Gastrocnemius medialis (tissue), 4 donors: ENCODE data around the gene ZBTB46.

Experiments
- POLR2A ChIP-seq, 2 donors: fragments of 450-650 bp; IDR thresholded peaks; one replicate each; pipeline ENCODE4 v1.6.1; 2017; ENCODE audit warnings: antibody characterized with exemption in 2 of 2, mild to moderate bottlenecking in 2 of 2, moderate library complexity in 2 of 2
- TF ChIP-seq, protein P1 (sequence below), 5 experiments: fragments of 450-650 bp in 3 of 5; fragments of 200-600 bp in 2 of 5; sonication (generic) in 2 of 5; IDR thresholded peaks in 4 of 5; conservative IDR thresholded peaks in 1 of 5; 1 replicate in 4 of 5; 2 replicates in 1 of 5; pipeline ENCODE4 v1.5.1; 2016 to 2019; ENCODE audit warnings: antibody characterized with exemption in 5 of 5, mild to moderate bottlenecking in 3 of 5, moderate library complexity in 3 of 5

DNA sequence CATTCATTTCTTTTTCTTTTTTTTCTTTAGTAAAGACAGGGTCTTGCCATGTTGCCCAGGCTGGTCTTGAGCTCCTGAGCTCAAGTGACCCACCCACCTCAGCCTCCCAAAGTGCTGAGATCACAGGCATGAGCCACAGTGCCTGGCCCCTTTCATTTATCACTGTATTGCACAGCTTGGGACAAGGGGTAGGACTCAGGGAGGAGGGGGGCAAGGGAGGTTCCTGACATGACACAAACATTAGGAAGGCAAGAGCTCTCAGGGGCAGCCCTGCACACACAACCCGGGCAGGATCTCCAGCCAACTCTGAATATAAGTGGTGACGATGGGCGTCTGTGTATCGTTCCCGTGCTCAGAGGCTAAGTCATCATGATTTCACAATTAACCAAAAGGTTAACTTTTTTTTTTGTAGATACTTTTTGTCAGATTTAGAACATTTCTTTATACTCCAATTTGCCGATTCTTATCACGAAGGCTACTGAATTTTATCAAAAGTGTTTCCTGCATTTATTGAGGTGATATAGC is 71.6 kb downstream of the ZBTB46 start:
- TF ChIP-seq, protein P1, sequence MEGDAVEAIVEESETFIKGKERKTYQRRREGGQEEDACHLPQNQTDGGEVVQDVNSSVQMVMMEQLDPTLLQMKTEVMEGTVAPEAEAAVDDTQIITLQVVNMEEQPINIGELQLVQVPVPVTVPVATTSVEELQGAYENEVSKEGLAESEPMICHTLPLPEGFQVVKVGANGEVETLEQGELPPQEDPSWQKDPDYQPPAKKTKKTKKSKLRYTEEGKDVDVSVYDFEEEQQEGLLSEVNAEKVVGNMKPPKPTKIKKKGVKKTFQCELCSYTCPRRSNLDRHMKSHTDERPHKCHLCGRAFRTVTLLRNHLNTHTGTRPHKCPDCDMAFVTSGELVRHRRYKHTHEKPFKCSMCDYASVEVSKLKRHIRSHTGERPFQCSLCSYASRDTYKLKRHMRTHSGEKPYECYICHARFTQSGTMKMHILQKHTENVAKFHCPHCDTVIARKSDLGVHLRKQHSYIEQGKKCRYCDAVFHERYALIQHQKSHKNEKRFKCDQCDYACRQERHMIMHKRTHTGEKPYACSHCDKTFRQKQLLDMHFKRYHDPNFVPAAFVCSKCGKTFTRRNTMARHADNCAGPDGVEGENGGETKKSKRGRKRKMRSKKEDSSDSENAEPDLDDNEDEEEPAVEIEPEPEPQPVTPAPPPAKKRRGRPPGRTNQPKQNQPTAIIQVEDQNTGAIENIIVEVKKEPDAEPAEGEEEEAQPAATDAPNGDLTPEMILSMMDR (IDR thresholded peaks at IDR 0.05 in 4 of 5, conservative IDR thresholded peaks at IDR 0.05 in 1 of 5), result no peak
- no peak for TF ChIP-seq POLR2A (IDR thresholded peaks at IDR 0.05)
